HG03064 (cell line): ENCODE data around the gene TAF1D.
"Not testable (repeated sequence)": the region's sequence is repeated elsewhere in the genome, so short reads cannot be mapped to it uniquely, and the experiment has no call there.

ENCODE experiments used
- ATAC-seq: cut with Tn5 transposase; IDR thresholded peaks from one replicate; pipeline ENCODE4 v1.9.1; 2021; ENCODE audit warnings: low read depth; ENCODE audit not compliant: unreplicated experiment

TAF1D gene

DNA sequence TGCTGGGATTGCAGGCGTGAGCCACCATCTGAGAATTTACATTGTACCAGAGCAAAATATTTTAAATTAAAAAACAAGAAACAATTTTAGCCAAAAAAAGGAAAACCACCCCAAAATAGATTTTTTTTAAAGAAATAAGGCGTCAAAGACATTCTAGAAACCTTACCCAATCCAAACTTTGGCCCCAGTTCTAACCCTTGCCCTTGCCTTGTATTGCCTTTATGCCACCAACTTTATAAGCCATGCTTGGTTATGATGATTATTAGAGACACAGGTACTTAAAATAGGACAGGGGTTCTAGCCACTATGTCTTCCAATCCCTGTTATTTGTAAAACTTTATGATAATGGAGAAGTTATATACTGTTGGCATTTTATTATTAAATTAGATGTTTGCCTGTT, 11.9 kb upstream of the TAF1D start:
- no peak for ATAC-seq

DNA sequence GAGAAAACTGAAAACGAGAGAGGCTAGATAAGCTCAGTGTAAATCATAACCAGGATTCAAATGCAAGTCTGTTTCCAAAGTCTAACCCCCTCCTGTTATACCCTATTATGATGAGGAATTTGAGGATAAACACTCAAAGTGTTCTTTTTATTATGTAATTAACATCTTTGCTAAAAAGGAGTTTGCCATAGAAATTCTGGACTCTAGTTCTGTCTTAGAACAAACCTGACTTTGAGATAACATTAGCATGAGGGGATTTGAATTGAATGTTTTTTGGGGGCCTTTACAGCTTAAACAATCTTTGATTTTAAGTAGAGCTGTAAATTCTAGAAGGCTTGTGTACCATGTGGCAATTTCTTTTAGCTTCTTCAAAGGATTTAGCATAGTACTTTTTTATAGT, 9.7 kb upstream of the TAF1D start:
- ATAC-seq = no peak

DNA sequence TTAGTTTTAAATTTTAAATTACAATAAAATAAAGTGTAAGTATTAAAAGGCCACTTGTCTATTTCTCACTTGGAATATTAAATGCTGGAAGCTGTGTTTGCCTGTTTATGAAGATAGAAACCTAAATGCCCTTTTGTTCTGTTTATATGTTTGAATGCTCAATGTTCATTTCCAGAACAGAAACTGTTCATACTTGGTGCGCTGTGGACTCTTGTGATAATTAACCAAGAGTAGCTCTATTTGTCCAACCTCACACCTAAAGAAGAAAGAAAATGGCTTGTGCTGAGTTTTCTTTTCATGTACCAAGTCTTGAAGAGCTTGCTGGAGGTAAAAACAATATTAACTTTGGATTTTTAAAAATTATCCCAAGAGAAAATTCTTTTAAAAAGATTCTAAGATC, 5.8 kb upstream of the TAF1D start:
- peak; percentile 85 for ATAC-seq

DNA sequence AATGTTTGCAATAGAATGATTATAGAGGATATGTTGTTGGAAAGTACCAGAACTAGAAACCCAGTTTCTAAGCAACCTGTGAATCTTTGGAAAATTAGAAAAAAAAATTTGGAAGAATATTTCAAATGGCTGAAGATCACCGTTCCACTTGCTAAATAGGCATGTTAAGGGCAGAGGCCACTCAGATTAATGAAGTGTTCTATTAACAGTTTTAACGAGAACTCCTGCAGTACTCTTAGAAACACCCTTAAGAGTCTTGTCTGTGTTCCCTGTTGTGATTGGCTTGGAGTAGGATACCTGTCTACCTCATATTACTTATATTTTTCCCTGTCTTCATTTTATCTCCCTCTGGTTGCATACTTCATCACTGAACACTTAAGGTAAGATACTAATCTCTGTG, 4.8 kb upstream of the TAF1D start:
- no peak for ATAC-seq

DNA sequence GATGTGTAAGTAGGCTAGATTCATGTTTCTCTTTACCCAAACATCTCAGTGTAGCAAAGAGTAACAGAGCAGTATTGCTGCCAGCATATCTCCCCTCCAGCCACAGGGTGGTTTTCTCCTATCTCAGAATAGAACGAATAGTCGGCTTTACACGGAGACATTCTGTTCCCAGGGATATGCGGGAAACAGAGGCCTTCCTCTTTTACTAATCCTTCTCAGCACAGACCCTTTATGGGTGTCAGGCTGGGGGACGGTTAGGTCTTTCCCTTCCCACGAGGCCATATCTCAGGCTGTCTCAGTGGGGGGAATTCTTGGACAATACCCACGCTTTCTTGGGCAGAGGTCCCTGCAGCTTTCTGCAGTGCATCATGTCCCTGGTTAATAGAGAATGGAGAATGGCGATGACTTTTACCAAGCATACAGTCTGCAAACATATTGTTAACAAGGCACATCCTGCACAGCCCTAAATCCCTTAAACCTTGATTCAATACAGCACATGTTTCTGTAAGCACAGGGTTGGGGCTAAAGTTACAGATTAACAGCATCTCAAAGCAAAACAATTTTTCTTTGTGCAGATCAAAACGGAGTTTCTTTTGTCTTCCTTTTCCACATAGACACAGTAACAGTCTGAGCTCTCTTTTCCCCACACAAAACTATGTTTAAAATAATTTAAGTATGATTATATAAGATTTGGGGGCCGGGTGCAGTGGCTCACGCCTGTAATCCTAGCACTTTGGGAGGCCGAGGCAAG, 3.9 kb upstream of the TAF1D start:
- not testable (repeated sequence) for ATAC-seq

DNA sequence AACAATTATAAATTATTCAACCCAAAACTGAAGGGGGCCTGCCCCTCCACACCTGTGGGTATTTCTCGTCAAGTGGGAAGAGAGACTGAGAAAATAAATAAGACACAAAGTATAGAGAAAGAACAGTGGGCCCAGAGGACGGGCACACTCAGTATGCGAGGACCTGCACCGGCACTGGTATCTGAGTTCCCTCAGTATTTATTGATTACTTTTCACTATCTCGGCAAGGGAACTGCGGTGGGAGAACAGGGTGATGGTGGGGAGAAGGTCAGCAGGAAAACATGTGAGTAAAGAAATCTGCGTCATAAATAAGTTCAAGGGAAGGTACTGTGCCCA, 3.3 kb upstream of the TAF1D start:
- no peak for ATAC-seq

DNA sequence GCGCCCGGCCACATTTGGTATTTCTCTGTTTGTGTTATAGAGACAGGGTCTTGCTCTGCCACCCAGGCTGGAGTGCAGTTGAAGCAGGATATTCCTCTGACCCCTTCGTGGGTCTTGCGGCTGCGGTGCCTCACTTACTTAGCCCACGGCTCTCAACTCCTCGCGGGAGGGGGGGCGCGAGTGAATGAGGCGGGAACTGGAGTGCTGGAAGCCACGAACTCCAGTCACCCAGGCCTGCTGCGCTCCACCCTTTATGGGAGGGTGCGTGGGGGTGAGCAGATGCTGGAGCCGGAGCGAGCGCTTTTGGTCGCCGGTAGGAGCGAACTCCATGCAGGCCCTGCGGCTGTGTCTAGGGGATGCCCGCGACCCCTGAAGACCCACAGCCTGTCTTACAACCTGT, 2.0 kb upstream of the TAF1D start:
- ATAC-seq = no peak

DNA sequence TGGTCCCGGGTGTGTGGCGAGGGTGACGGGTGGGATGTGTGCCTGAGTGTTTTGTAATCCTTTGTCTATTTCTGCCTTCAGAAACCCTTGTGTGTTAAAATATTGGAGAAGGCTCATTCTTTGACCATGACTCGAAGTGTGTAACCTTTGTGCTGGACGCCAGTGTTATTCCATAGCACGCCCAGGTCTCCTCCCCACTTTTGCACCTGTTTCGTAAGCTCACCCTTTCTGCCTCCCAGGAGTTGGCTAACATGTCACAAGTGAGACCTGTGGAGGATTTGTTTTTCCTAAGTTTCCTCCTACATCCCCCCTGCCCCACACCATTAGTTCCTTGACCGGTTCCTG, 559 bp upstream of the TAF1D start:
- ATAC-seq = no peak

DNA sequence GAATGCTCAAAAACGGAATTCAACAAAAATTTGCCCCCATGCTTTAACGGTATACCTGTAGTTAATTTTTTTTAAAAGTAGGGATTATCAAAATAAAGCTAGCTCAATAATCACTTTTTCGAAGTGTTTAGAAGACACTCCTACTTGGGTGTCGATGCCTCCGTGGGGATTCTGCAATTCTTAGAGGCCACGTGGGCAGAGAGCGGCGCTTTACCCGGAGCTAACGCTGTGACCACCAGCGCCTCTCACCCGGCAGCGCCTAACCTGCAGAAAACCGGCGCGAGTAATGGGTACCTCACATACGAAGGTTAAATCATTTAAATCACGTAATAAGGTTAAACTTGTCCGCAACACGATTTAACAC, 583 bp downstream of the TAF1D start:
- ATAC-seq = peak; percentile 38

DNA sequence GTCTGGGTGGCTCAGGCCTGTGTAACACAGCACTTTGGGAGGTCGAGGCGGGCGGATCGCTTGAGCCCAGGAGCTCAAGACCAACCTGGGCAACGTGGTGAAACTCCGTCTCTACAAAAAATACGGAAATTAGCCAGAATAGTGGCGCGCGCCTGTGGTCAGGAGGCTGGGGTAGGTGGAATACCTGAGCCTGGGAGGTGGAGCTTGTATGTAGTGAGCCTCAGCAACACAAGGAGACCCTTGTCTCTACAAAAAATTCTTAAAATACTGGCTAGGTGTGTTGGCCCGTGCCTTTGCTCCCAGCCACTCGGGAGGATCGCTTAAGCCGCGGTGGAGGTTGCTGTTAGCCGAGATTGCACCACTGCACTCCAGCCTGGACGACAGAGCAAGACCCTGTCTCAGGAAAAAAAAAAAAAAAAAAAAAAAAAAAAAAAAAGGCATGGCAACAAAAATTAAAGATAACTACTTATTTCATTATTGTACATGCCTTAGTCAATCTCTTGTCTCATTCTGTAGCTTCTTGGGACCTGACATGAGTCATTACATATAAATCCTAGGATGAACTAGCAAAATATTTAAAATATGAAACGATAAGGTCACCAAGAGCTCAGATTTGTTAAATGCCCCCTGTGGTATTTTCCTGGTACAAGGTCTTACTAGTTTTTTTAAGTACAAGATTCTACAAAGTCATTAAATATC, 1.1 kb downstream of the TAF1D start:
- ATAC-seq = no peak

DNA sequence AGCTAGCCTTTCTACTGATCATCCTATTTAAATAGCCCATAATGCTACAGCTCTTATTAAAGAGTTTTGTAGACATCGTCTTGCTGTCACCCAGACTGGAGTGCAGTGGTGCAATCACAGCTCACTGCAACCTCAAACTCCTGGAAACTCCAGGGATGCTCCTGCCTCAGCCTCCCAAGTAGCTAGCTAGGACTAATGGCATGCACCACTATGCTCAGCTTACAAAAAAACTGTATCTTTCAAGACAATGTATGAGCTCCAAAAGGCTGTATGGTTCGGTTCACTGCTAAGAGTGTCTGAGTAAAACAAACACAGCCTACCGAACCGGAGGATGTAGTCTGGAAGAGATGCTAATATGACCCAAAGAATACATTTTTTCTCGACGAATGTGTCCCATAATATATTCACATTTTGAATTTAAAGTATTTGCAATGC, 2.6 kb downstream of the TAF1D start:
- no peak for ATAC-seq

DNA sequence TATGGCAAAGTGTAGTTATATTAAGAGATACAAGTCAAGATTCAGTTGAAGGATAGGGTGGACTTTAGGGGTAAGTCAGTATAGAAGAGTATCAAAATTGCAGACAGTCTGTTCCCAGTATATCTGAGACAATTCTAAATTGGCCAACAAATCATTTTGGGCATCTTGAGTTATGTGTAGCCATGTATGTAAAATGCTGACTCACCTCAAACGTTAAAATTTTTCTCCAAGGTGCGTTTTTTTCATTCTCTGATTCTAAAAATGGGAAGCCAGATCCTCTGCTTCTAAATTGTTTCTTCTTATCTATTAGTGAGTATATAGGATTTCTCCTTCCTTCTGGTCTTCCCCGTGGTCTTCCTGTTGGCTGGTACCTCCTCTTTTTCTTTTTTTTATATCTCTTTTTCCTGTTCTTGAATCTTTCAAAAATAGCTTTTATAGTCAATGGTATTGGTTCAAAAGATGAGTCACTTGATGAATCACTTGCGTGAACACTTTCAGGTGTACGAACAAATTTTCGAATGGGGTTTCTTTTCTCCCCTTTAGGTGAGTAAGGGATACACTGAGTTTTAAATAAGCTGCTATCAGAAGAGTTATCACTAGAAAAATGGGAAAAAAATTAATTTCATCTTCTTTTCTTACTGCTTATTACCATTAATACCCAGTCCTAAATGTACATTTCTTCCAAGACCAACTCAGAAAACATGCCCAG, 3.2 kb downstream of the TAF1D start:
- ATAC-seq = no peak

DNA sequence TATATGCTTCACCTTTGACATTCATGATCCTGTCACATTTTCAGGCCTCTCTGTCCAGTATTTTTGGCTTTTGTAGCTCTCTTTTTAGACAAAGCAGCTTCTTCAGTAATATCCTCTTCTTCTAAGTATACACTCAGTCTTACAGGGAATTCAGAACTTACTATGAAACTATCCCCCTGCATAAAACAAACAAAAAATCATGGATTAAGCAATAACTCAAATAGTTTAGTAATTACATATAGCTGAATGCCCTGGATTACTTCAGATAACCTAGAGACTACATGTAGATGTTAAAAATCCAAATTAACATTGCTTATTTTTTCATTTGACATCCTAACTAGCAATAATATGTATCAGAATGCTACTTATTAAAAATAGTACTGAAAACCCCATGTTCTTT, 5.2 kb downstream of the TAF1D start:
- ATAC-seq = no peak

DNA sequence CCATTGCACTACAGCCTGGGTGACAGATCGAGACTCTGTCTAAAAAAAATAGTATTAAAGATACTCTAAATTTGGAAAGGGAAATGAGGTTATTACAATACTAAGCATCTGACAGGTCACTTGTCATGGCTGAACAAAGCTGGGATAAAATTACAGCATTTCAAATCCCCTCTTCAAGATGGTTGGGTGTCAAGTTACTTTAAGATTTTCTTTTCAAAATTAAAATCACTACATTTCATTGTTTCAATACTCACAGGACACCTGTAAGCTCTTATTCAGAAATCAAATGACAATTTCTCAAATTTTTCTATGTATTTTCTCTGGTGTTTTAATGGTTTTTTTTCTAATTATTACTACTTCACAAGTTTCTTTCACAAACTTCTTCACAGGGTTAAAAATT, 5.7 kb downstream of the TAF1D start:
- ATAC-seq = no peak

DNA sequence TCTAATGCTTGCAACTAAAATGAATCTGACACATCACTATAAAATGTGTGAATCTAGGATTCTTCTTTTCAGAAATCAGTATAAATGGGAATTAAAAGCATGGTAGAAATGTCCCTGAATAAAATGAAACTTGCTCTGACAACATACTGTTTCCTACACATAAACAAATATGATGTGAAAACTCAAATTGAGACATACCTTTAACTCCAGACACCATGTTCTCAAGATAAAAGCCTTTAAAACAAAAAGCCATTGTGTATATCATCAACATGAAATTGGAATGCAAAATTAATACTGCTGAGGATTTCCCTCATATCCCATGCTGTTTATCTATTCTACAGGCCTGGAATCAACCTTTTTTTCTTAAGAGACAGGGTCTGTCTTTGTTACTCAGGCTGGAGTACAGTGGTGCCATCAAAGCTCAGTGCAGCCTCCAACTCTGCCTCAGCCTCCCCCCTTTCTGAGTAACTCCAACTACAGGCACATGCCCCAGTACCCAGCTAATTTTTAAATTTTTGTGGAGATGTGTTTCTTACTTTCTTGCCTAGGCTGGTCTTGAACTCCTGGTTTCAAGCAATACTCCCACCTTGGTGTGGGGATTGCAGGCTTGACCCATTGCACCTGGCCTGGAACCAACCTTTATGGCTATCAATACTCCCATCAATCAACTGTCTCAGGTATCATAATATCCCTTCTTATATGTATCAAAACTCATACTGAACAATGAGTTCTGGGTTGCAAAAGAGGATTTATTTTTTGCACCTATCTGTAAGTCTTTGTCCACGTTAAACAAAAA, 6.7 kb downstream of the TAF1D start:
- ATAC-seq = no peak

DNA sequence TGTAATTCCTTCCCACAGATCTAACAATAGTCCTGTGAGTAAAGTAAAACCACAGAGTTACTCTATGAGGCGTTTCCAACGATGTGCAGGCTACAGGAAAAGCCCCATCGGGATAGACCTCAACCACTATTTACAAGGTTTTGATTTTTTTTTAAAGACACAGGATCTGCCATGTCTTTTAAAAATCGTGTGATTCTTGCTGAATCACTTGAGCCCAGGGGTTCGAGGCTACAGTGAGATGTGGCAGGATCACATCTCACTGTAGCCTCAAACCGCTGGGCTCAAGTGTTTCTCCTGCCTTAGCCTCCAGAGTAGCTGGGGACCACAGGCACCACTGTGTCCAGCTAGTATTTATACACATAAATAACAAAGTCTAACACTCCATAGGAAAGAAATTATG, 7.8 kb downstream of the TAF1D start:
- no peak for ATAC-seq

DNA sequence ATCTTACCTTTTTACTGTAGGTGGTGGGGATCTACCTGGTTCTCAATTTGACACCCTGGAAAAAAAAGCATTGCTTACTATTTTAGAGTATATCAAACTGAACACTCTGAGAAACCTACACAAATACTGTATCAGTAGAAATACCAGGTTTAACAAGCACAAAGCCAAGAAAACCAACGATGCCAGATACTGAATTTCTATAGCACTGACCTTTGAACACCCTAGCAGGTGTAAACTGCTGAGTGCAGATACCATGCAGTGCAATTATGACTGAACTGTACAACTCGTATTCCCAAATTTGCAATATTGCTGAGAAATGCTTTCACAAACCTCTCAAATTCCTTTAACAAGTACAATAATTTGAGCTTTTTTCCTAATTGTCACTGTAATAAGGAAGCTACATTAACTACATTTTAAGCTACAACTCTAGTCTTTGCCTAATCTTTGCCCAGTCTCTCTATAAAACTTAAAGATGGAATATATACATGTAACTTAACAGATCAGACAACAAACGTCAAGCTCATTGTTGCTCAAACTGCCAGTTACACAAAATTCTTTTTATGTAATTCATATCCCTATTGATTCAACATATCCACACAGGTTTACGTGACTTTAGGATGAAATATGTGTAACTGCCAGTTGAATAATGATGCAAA, 8.9 kb downstream of the TAF1D start:
- ATAC-seq = no peak

DNA sequence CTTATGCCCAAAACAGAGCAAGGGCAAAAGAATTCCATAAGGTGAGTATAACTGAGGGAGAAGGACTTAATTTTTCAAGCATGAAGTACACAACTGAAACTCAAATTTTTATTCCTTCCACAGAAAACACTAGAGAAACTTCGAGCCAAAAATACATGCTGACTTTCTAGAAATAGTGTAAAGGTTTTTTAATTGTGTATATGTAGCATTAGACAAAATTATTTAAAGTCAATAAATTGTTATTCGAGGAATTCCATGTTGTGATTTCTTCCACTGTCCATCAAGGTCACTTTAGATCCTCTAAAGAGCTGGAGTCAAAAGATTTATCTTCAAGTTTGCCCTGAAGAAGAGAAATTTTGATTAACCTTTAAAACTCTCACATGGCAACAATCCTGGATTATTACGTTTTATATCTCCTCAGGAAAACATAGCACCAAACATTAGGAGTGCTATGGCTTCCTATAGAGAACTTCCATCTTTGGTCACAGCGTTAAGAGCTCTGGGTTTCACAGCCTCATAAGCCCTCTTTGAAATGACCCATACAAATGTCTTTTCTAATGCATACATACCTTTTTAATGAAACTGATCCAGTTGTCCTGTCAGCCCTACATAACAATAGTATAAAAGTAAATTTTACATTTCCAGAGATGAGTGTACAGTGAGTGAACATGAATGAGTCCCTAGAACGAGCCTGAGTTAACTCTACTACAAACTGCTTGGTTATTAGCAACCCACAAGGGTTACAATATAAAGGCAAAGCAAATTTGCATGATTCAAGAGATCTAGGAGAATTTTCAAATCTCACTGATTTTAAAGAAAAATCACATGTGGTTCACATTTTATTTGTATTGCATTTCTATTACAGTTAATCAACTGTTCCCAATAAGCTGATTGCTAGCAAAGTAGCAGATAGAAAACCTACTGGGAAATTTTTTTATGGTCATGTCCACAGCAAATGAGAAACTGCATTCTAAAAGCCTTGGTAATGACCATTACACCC, 10.9 kb downstream of the TAF1D start:
- no peak for ATAC-seq

DNA sequence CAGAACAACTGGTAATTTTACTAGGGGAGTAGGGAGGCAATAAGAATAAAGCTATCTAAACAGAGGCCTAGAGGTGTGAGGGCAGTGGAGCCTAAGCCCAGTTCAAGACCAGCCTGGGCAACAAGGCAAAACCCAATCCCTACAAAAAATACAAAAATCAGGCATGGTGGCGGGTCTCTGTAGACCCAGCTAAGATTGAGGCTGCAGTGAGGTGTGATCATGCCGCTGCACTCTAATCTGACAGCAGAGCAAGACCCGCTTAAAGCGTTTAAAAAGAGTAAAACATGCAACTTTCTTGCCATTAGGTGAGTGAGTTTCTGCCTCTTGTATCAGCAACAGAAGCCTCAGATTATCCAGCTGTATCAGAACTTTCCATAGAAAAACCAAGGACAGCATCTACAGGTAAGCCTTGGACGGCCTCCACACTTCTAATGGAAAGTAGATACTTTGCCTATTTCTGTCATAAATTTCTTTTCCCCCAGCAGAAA, 12.1 kb downstream of the TAF1D start:
- no peak for ATAC-seq

DNA sequence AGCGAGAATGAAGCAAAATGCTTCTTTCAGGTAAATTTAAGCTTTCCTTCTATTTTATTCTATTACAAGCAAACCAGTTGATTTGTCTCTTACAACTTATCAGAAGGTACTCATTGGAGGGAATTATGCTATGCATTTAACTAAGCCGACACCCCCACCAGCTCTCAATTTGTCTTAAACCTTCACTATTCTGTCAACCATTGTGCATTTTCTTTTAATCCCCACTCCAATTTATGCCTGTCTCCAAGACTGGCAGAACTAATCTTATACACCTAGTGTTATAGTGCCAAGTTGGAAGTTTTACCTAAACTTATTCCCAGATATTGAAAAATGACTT, 12.5 kb downstream of the TAF1D start:
- no peak for ATAC-seq
